ENCODE results near the gene PCYT2. TPM values are rescaled to one million over a fixed set of nuclear protein-coding genes. Genes with fewer than 3 reads are reported as not detected.

PCYT2 gene
- total and polyA plus RNA-seq, 7 donors, result 10.2 to 26.9 (median 13.3) TPM

DNA sequence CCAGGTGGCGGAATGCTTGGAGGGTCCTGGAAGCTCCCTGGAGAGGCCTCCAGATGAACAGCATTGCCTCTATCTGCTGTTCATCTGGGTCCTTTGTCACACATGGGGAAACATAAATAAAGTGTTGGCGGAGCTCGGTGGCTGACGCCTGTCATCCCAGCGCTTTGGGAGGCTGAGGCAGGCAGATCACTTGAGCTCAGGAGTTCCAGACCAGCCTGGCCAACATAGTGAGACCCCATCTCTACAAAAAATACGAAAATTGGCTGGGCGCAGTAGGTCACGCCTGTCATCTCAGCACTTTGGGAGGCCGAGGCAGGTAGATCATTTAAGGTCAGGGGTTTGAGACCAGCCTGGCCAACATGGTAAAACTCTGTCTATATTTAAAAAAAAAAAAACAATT is 33.7 kb upstream of the PCYT2 start:
- ATAC-seq (no peak), DNase-seq (no peak)
- Histone ChIP-seq H3K4me1 (peaks cover 11% of the 10 kb centered on the region), H3K36me3 (ENCODE audit: insufficient read depth in 1 of 2, low read depth in 1 of 2) (no peaks in the 10 kb centered on the region), H3K9me3 (no peaks in the 10 kb centered on the region), H3K27ac (peak overlapping the region; percentile 99), H3K4me3 (no peak overlapping the region), H3K27me3 (ENCODE audit: insufficient read depth in 3 of 3, low read length in 2 of 3) (no peaks in the 10 kb centered on the region)
- TF ChIP-seq, protein P1, sequence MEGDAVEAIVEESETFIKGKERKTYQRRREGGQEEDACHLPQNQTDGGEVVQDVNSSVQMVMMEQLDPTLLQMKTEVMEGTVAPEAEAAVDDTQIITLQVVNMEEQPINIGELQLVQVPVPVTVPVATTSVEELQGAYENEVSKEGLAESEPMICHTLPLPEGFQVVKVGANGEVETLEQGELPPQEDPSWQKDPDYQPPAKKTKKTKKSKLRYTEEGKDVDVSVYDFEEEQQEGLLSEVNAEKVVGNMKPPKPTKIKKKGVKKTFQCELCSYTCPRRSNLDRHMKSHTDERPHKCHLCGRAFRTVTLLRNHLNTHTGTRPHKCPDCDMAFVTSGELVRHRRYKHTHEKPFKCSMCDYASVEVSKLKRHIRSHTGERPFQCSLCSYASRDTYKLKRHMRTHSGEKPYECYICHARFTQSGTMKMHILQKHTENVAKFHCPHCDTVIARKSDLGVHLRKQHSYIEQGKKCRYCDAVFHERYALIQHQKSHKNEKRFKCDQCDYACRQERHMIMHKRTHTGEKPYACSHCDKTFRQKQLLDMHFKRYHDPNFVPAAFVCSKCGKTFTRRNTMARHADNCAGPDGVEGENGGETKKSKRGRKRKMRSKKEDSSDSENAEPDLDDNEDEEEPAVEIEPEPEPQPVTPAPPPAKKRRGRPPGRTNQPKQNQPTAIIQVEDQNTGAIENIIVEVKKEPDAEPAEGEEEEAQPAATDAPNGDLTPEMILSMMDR (IDR thresholded peaks at IDR 0.05), result no peak
- WGBS, 3 donors, result 86 to 88% (median 88%) methylated on average over 9 of the region's 9 CpGs
- intact Hi-C loops (cut with DNase I), result no loop called here

DNA sequence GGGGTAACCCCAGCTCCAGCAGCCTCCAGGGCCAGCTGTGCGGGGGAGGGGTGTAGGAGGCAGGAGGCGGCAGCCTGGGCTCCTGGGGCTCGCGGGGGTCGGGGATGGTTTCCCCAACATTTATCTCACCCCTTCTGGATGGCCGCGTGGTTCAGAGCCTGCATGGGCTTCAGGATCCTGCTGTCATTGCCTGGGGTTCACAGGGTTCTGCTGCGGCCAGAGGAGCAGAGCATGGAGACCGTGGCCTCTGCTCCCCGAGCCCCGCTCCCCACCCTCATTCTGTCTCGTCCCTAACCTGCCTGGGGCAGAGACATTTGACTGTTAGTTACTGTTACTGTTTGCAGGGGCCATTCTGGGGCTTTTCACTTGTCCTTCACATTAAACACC is 31.0 kb upstream of the PCYT2 start:
- 12 to 22% (median 17%) methylated on average over 9 to 12 of the region's 12 CpGs for WGBS, 3 donors
- Histone ChIP-seq H3K27ac (peak overlapping the region; percentile 99), H3K36me3 (ENCODE audit: insufficient read depth in 1 of 2, low read depth in 1 of 2) (peaks cover 0 to 3% of the 10 kb centered on the region in 2 donors), H3K4me1 (peaks cover 26% of the 10 kb centered on the region), H3K27me3 (ENCODE audit: insufficient read depth in 3 of 3, low read length in 2 of 3) (no peaks in the 10 kb centered on the region), H3K4me3 (peak overlapping the region; percentile 72), H3K9me3 (no peaks in the 10 kb centered on the region)
- intact Hi-C loops (cut with DNase I), result no loop called here
- peak in 1 of 2 donors; percentile 10 for DNase-seq
- ATAC-seq, result peak in 1 of 4 donors; percentile 2
- TF ChIP-seq, protein P1 (IDR thresholded peaks at IDR 0.05), result no peak

DNA sequence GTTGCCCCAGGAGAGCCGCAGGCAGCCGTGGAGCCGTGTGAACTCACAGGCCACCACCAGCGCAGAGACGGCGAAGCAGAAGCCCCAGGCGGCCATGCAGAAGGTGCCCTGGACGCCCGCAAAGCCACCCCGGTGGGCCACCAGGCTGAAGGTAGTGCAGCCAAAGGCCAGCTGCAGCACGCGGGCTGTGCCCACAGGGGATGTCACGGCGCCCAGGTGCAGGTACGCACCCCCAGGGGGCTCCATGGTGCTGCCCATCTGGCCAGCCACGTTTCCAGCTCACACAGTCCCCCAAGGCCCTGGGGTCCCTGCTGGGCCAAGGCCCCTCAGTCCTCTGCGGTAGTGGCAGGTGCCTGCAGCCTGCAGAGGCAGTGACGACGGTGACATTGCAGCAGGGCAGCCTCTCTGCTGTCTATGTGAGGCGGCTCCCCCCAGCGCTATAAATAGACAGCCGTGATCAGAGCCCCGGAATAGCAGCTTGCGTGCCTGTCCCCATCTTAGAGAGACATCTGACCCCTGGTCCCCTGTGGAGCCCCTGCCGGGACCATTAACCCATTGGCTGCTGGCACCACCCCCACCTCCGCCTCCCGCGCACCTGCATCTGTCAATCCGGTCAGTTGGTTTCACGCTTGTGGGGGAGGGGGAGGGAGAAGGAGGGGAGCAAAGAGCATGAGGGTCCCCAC is 30.4 kb upstream of the PCYT2 start:
- no peaks in the 10 kb centered on the region for H3K27me3 ChIP-seq (ENCODE audit: insufficient read depth in 3 of 3, low read length in 2 of 3)

GRCh38 chr17:81940538-81941483 is 29.6 kb upstream of the PCYT2 start:
- TF ChIP-seq, protein P1 (IDR thresholded peaks at IDR 0.05), result no peak
- H3K9me3 ChIP-seq, result no peaks in the 10 kb centered on the region
- peaks cover 0 to 3% of the 10 kb centered on the region in 2 donors for H3K36me3 ChIP-seq (ENCODE audit: insufficient read depth in 1 of 2, low read depth in 1 of 2)
- 30 to 45% (median 32%) methylated on average over 53 to 56 of the region's 56 CpGs for WGBS, 3 donors
- peaks cover 27% of the 10 kb centered on the region for H3K4me1 ChIP-seq
- H3K4me3 ChIP-seq, result peak overlapping the region; percentile 72
- peak overlapping the region; percentile 99 for H3K27ac ChIP-seq
- ATAC-seq (peak; percentile 16 to 55 (median 40)), DNase-seq (no peak)
- intact Hi-C loops (cut with DNase I), result no loop called here
- no peaks in the 10 kb centered on the region for H3K27me3 ChIP-seq (ENCODE audit: insufficient read depth in 3 of 3, low read length in 2 of 3)

More for the DNA sequence above, 30.4 kb upstream of the PCYT2 start:
- DNase-seq, result peak; percentile 74 to 92
- Histone ChIP-seq H3K4me3 (peak overlapping the region; percentile 72), H3K9me3 (no peaks in the 10 kb centered on the region), H3K27ac (peak overlapping the region; percentile 99), H3K4me1 (peaks cover 25% of the 10 kb centered on the region), H3K36me3 (ENCODE audit: insufficient read depth in 1 of 2, low read depth in 1 of 2) (peaks cover 0 to 3% of the 10 kb centered on the region in 2 donors)
- ATAC-seq, result peak; percentile 82 to 88 (median 85)
- 13 to 20% (median 16%) methylated on average over 24 to 30 of the region's 30 CpGs for WGBS, 3 donors
- TF ChIP-seq, protein P1 (IDR thresholded peaks at IDR 0.05), result no peak
- intact Hi-C loops (cut with DNase I), result no loop called here
